GM12891 (cell line): ENCODE data around the gene CEBPB.

Experiments
- DNase-seq: peaks from one replicate; pipeline ENCODE4 v3.0.0; 2011; ENCODE audit warnings: low spot score; ENCODE audit not compliant: insufficient read length
- FAIRE-seq: peaks from 2 replicates; lab custom pipeline; 2011; peaks lifted over from hg19 to GRCh38; lab: Jason Lieb, UNC
- PAX5 ChIP-seq: IDR thresholded peaks from 2 replicates; pipeline ENCODE4 v1.6.1; 2011; ENCODE audit warnings: low read length, moderate library complexity, mild to moderate bottlenecking; ENCODE audit not compliant: insufficient read depth, severe bottlenecking
- POLR2A ChIP-seq: IDR thresholded peaks from 2 replicates; pipeline ENCODE4 v1.6.1; 2011; ENCODE audit warnings: low read depth, low read length, control low read depth
- POLR2AphosphoS5 ChIP-seq: IDR thresholded peaks from 2 replicates; pipeline ENCODE4 v1.6.1; 2011; ENCODE audit warnings: low read depth, low read length, control low read depth
- POU2F2 ChIP-seq: IDR thresholded peaks from 2 replicates; pipeline ENCODE4 v1.6.1; 2011; ENCODE audit warnings: low read depth, mild to moderate bottlenecking, control low read depth, low read length, moderate library complexity
- SPI1 ChIP-seq: IDR thresholded peaks from 2 replicates; pipeline ENCODE4 v1.6.1; 2011; ENCODE audit warnings: low read depth, low read length, control low read depth
- TAF1 ChIP-seq: IDR thresholded peaks from 2 replicates; pipeline ENCODE4 v1.6.1; 2011; ENCODE audit warnings: low read depth, low read length, control low read depth

The CEBPB gene

GRCh38 chr20:50192364-50193198, 2.0 kb downstream of the CEBPB start:
- DNase-seq (peak; percentile 76), FAIRE-seq (no peak)
- TF ChIP-seq POLR2A (no peak), POLR2AphosphoS5 (no peak; the same call in 1 of the 2 replicates), SPI1 (no peak), POU2F2 (no peak), TAF1 (no peak), PAX5 (no peak)

GRCh38 chr20:50193199-50193835, 2.7 kb downstream of the CEBPB start:
- DNase-seq (no peak), FAIRE-seq (no peak)
- TF ChIP-seq TAF1 (no peak), POU2F2 (no peak), POLR2A (no peak), SPI1 (no peak), PAX5 (no peak), POLR2AphosphoS5 (no peak)

GRCh38 chr20:50193836-50194421, 3.3 kb downstream of the CEBPB start:
- TF ChIP-seq TAF1 (no peak), SPI1 (no peak), POLR2AphosphoS5 (no peak), PAX5 (no peak), POU2F2 (no peak), POLR2A (no peak)
- FAIRE-seq, result no peak

GRCh38 chr20:50194422-50194830, 3.8 kb downstream of the CEBPB start:
- DNase-seq (no peak), FAIRE-seq (no peak)
- TF ChIP-seq POLR2AphosphoS5 (no peak), POU2F2 (no peak), POLR2A (no peak), SPI1 (no peak), TAF1 (no peak), PAX5 (no peak)

More at GRCh38 chr20:50193836-50194421, 3.3 kb downstream of the CEBPB start:
- no peak for DNase-seq

GRCh38 chr20:50194831-50195523, 4.3 kb downstream of the CEBPB start:
- no peak for DNase-seq
- TF ChIP-seq TAF1 (no peak), SPI1 (no peak)
- no peak for FAIRE-seq

- FAIRE-seq, result no peak
- no peak for DNase-seq
- TF ChIP-seq TAF1 (no peak), SPI1 (peak; percentile 24; the same call in 1 of the 2 replicates)
Observed at GRCh38 chr20:50195524-50196120, 5.0 kb downstream of the CEBPB start.

- TF ChIP-seq SPI1, result no peak
- TF ChIP-seq POU2F2, result no peak
- no peak for TF ChIP-seq PAX5
- no peak for TF ChIP-seq TAF1
- no peak for TF ChIP-seq POLR2A
- TF ChIP-seq POLR2AphosphoS5, result no peak
- FAIRE-seq, result no peak
- DNase-seq, result no peak
Observed at GRCh38 chr20:50196248-50196647, 5.6 kb downstream of the CEBPB start.

- no peak for FAIRE-seq
- TF ChIP-seq POLR2A, result no peak
- TF ChIP-seq SPI1, result no peak
- TF ChIP-seq POLR2AphosphoS5, result no peak
- no peak for TF ChIP-seq PAX5
- no peak for TF ChIP-seq POU2F2
- no peak for TF ChIP-seq TAF1
- DNase-seq, result no peak
Observed at GRCh38 chr20:50196896-50197295, 6.3 kb downstream of the CEBPB start.
